Glutamatergic neuron (in vitro differentiated cells): ENCODE measurements around the gene CPEB4. TPM values are rescaled to one million over a fixed set of nuclear protein-coding genes. Genes with fewer than 3 reads are reported as not detected.
A peak's percentile ranks its signal among the peaks of the same experiment; 100 is the strongest.

Source experiments
- DNase-seq: peaks from one replicate; pipeline ENCODE4 v3.0.0; 2022
- H3K27ac Mint-ChIP-seq: one replicate; pipeline ENCODE4 v1.8.0; 2020; ENCODE audit warnings: mild to moderate bottlenecking, mixed read lengths, inconsistent platforms; ENCODE audit not compliant: unreplicated experiment
- H3K27me3 Mint-ChIP-seq: one replicate; pipeline ENCODE4 v1.8.0; 2020; ENCODE audit warnings: mild to moderate bottlenecking, moderate library complexity, mixed read lengths, inconsistent platforms; ENCODE audit not compliant: unreplicated experiment
- H3K36me3 Mint-ChIP-seq: one replicate; pipeline ENCODE4 v1.8.0; 2020; ENCODE audit warnings: mild to moderate bottlenecking, mixed read lengths, inconsistent platforms; ENCODE audit not compliant: unreplicated experiment
- H3K4me1 Mint-ChIP-seq: one replicate; pipeline ENCODE4 v1.8.0; 2020; ENCODE audit warnings: mild to moderate bottlenecking, low read depth, mixed read lengths, inconsistent platforms; ENCODE audit not compliant: unreplicated experiment
- H3K4me3 Mint-ChIP-seq: one replicate; pipeline ENCODE4 v1.8.0; 2020; ENCODE audit warnings: mild to moderate bottlenecking, mixed read lengths, inconsistent platforms; ENCODE audit not compliant: unreplicated experiment
- H3K9me3 Mint-ChIP-seq: one replicate; pipeline ENCODE4 v1.8.0; 2020; ENCODE audit warnings: mild to moderate bottlenecking, moderate library complexity, mixed read lengths, inconsistent platforms; ENCODE audit not compliant: unreplicated experiment
- total RNA-seq: library from RNA; stranded (reverse); fragmentation: NEBNext Ultra II Directional; extraction: Animal tissue kit (Norgen Biotek cat#: 25700); gene quantifications from one replicate; pipeline ENCODE4 v1.2.1, GENCODE V29; 2021; ENCODE audit not compliant: unreplicated experiment
- TF ChIP-seq, protein P1 (sequence below): fragments of 200-600 bp; sonication (generic); IDR thresholded peaks from one replicate; pipeline ENCODE4 v1.5.0; 2021; ENCODE audit not compliant: partially characterized antibody, unreplicated experiment

Gene CPEB4
- total RNA-seq, 1 donor from 2014 or later: 104 TPM

- peaks cover 8% of the 10 kb centered on the region for H3K27me3 Mint-ChIP-seq
- TF ChIP-seq, protein P1, sequence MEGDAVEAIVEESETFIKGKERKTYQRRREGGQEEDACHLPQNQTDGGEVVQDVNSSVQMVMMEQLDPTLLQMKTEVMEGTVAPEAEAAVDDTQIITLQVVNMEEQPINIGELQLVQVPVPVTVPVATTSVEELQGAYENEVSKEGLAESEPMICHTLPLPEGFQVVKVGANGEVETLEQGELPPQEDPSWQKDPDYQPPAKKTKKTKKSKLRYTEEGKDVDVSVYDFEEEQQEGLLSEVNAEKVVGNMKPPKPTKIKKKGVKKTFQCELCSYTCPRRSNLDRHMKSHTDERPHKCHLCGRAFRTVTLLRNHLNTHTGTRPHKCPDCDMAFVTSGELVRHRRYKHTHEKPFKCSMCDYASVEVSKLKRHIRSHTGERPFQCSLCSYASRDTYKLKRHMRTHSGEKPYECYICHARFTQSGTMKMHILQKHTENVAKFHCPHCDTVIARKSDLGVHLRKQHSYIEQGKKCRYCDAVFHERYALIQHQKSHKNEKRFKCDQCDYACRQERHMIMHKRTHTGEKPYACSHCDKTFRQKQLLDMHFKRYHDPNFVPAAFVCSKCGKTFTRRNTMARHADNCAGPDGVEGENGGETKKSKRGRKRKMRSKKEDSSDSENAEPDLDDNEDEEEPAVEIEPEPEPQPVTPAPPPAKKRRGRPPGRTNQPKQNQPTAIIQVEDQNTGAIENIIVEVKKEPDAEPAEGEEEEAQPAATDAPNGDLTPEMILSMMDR: no peak
- H3K4me1 Mint-ChIP-seq: peaks cover 12% of the 10 kb centered on the region
- H3K27ac Mint-ChIP-seq: no peak overlapping the region
- DNase-seq: no peak
- H3K36me3 Mint-ChIP-seq: no peaks in the 10 kb centered on the region
- H3K9me3 Mint-ChIP-seq: peaks cover 12% of the 10 kb centered on the region
- no peak overlapping the region for H3K4me3 Mint-ChIP-seq
Measured at GRCh38 chr5:173884402-173885053, 3.6 kb upstream of the CPEB4 start.

GRCh38 chr5:173885054-173885443 lies 3.1 kb upstream of the CPEB4 start:
- TF ChIP-seq, protein P1: no peak
- H3K4me1 Mint-ChIP-seq: peaks cover 9% of the 10 kb centered on the region

GRCh38 chr5:173885475-173886010 lies 2.6 kb upstream of the CPEB4 start:
- H3K27ac Mint-ChIP-seq: no peak overlapping the region
- peaks cover 8% of the 10 kb centered on the region for H3K4me1 Mint-ChIP-seq
- no peak for DNase-seq
- peaks cover 13% of the 10 kb centered on the region for H3K27me3 Mint-ChIP-seq
- no peak overlapping the region for H3K4me3 Mint-ChIP-seq
- H3K9me3 Mint-ChIP-seq: peaks cover 14% of the 10 kb centered on the region
- no peaks in the 10 kb centered on the region for H3K36me3 Mint-ChIP-seq
- TF ChIP-seq, protein P1: no peak

More at GRCh38 chr5:173885054-173885443, 3.1 kb upstream of the CPEB4 start:
- H3K36me3 Mint-ChIP-seq: no peaks in the 10 kb centered on the region
- peaks cover 9% of the 10 kb centered on the region for H3K27me3 Mint-ChIP-seq
- H3K9me3 Mint-ChIP-seq: peaks cover 12% of the 10 kb centered on the region
- no peak for DNase-seq
- H3K27ac Mint-ChIP-seq: no peak overlapping the region
- no peak overlapping the region for H3K4me3 Mint-ChIP-seq

GRCh38 chr5:173886150-173886549 lies 2.0 kb upstream of the CPEB4 start:
- H3K9me3 Mint-ChIP-seq: peaks cover 14% of the 10 kb centered on the region
- no peak overlapping the region for H3K27ac Mint-ChIP-seq
- H3K36me3 Mint-ChIP-seq: no peaks in the 10 kb centered on the region
- DNase-seq: no peak
- H3K4me3 Mint-ChIP-seq: no peak overlapping the region
- peaks cover 13% of the 10 kb centered on the region for H3K27me3 Mint-ChIP-seq
- peaks cover 8% of the 10 kb centered on the region for H3K4me1 Mint-ChIP-seq
- TF ChIP-seq, protein P1: no peak

DNA sequence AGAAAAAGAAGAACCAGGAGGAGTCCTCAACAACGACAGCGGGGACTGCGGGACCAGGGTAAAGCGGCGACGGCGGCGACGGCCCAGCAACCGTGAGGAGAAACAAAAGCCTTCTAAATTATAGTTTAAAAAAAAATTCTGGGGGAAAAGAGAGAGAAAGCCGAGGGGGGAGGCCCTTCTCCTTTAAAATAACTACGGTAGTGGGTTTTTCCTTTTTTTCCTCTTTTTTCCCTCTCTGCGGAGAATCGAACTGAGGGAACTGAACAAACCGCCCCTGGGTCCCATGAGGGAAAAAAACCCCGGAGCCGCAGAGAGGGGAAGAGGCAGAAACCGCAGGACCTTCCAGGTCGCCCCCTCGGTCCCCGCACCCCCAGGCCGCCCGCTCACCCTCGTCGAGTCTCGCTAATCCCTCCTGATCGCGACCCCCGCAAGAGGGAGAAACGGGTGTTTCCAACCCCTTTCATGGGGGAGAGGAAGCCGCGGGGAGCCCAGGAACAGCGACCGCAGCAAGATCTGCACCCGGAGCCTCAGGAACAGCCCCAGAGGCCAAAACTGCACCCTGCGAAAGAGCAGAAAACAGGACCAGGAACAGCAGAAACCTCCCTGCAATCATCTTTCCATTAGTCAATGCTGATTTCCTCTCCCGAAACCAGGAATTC lies 453 bp downstream of the CPEB4 start:
- Mint-ChIP-seq H3K4me3 (peak overlapping the region; percentile 96), H3K9me3 (peaks cover 16% of the 10 kb centered on the region), H3K27ac (peak overlapping the region; percentile 100), H3K4me1 (peaks cover 8% of the 10 kb centered on the region), H3K27me3 (peaks cover 17% of the 10 kb centered on the region), H3K36me3 (no peaks in the 10 kb centered on the region)
- TF ChIP-seq, protein P1: no peak
- DNase-seq: peak; percentile 51
